ENCODE results near the gene DYNLL1. TPM values are rescaled to one million over a fixed set of nuclear protein-coding genes. Genes with fewer than 3 reads are reported as not detected.
"Not testable (repeated sequence)": the region's sequence is repeated elsewhere in the genome, so short reads cannot be mapped to it uniquely, and the experiment has no call there.

Gene DYNLL1
- total RNA-seq, 1 donor from 2014 or later = 380 TPM

GRCh38 chr12:120508537-120508936, 12.6 kb downstream of the DYNLL1 start:
- DNase-seq (ENCODE audit: low read depth) = no peak
- no peak for TF ChIP-seq CTCF (IDR thresholded peaks at IDR 0.05; ENCODE audit: insufficient read depth, low read length, poor library complexity, severe bottlenecking)
- Histone ChIP-seq H3K4me3 (ENCODE audit: low read depth, low read length) (no peak overlapping the region), H3K36me3 (ENCODE audit: control insufficient read depth, insufficient read depth, low read length) (no peaks in the 10 kb centered on the region), H3K27me3 (ENCODE audit: control insufficient read depth, insufficient read depth, low read length) (no peaks in the 10 kb centered on the region)

- Histone ChIP-seq H3K36me3 (ENCODE audit: control insufficient read depth, insufficient read depth, low read length) (peaks cover 5% of the 10 kb centered on the region), H3K4me3 (ENCODE audit: low read depth, low read length) (no peak overlapping the region), H3K27me3 (ENCODE audit: control insufficient read depth, insufficient read depth, low read length) (no peaks in the 10 kb centered on the region)
- DNase-seq (ENCODE audit: low read depth) = no peak
- TF ChIP-seq CTCF (IDR thresholded peaks at IDR 0.05; ENCODE audit: insufficient read depth, low read length, poor library complexity, severe bottlenecking) = no peak
Measured at GRCh38 chr12:120514002-120514401, 18.1 kb downstream of the DYNLL1 start.

DNA sequence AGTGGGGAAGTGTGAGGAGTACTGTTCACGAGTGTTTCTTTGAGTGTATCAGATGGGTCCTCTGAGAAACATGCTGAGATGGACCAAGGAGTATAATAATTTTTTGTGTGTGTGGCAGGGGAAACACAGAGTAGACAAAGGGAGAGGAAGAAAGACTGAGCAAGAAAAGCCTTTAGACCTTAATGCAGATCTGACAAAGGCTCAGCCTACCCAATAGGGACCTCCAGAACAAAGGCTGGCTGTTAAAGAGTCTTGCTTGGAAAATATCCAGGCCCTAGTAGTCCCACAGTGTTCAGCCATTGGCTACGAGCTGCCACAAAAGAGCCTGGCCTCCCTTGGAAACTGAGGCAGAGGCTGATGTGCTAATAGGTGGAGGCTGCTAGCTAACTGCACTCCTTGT, 19.6 kb downstream of the DYNLL1 start:
- no peak for TF ChIP-seq CTCF (IDR thresholded peaks at IDR 0.05; ENCODE audit: insufficient read depth, low read length, poor library complexity, severe bottlenecking)
- no peak for DNase-seq (ENCODE audit: low read depth)
- no peaks in the 10 kb centered on the region for H3K27me3 ChIP-seq (ENCODE audit: control insufficient read depth, insufficient read depth, low read length)
- peaks cover 5% of the 10 kb centered on the region for H3K36me3 ChIP-seq (ENCODE audit: control insufficient read depth, insufficient read depth, low read length)
- H3K4me3 ChIP-seq (ENCODE audit: low read depth, low read length) = no peak overlapping the region

- H3K36me3 ChIP-seq (ENCODE audit: control insufficient read depth, insufficient read depth, low read length); H3K27me3 ChIP-seq (ENCODE audit: control insufficient read depth, insufficient read depth, low read length); H3K4me3 ChIP-seq (ENCODE audit: low read depth, low read length); DNase-seq (ENCODE audit: low read depth): not testable (repeated sequence)
Measured at GRCh38 chr12:120519324-120519723, 23.4 kb downstream of the DYNLL1 start.

- H3K36me3 ChIP-seq (ENCODE audit: control insufficient read depth, insufficient read depth, low read length) = peaks cover 2% of the 10 kb centered on the region
- H3K4me3 ChIP-seq (ENCODE audit: low read depth, low read length) = no peak overlapping the region
- no peaks in the 10 kb centered on the region for H3K27me3 ChIP-seq (ENCODE audit: control insufficient read depth, insufficient read depth, low read length)
- DNase-seq (ENCODE audit: low read depth) = no peak
- no peak for TF ChIP-seq CTCF (IDR thresholded peaks at IDR 0.05; ENCODE audit: insufficient read depth, low read length, poor library complexity, severe bottlenecking)
Measured at GRCh38 chr12:120522568-120522967, 26.7 kb downstream of the DYNLL1 start.

- no peak for TF ChIP-seq CTCF (IDR thresholded peaks at IDR 0.05; ENCODE audit: insufficient read depth, low read length, poor library complexity, severe bottlenecking)
- Histone ChIP-seq H3K4me3 (ENCODE audit: low read depth, low read length) (peak within 1 kb of the TSS; percentile 98), H3K36me3 (ENCODE audit: control insufficient read depth, insufficient read depth, low read length) (no peaks in the 10 kb centered on the region), H3K27me3 (ENCODE audit: control insufficient read depth, insufficient read depth, low read length) (no peaks in the 10 kb centered on the region)
- peak; percentile 28 for DNase-seq (ENCODE audit: low read depth)
Measured at GRCh38 chr12:120528861-120529525, 33.1 kb downstream of the DYNLL1 start, which contains the start of gene COQ5. Gene COQ5, minus strand, starts transcription at chr12:120529158. Its CDS starts 17 bp downstream, at chr12:120529141.

Measured in kidney epithelial cell (primary cell).